Body of pancreas (tissue), 4 donors: Measurements from ENCODE around the gene RFPL3. TPM values are rescaled to one million over a fixed set of nuclear protein-coding genes. Genes with fewer than 3 reads are reported as not detected.

Experiments used
- ATAC-seq: fragments of 150-250 bp; one replicate; pipeline ENCODE4 v1.9.1; 2016
- DNase-seq, 4 donors: peaks; one replicate each; pipeline ENCODE4 v3.0.0-alpha.2; 2019
- H3K27ac ChIP-seq, 4 donors: fragments of 200-600 bp; sonication (generic); 1 replicate in 3 of 4; 2 replicates in 1 of 4; pipeline versions ENCODE4 v1.5.1 to v1.6.1; 2016 to 2019; ENCODE audit warnings: mild to moderate bottlenecking in 1 of 4, mixed read lengths in 1 of 4, moderate library complexity in 1 of 4
- H3K27me3 ChIP-seq, 2 donors: fragments of 200-600 bp; sonication (generic); one replicate each; pipeline ENCODE4 v1.6.0; 2016; ENCODE audit warnings: mild to moderate bottlenecking in 1 of 2
- H3K36me3 ChIP-seq, 2 donors: fragments of 200-600 bp; sonication (generic); replicated peaks in 1 of 2; 2 replicates each; pipeline ENCODE4 v1.5.1; 2016; ENCODE audit warnings: low read depth in 2 of 2; ENCODE audit not compliant: insufficient read depth in 1 of 2
- H3K4me1 ChIP-seq: fragments of 200-600 bp; sonication (generic); one replicate; pipeline ENCODE4 v1.6.0; 2016
- H3K4me3 ChIP-seq, 2 donors: fragments of 200-600 bp; sonication (generic); 1 replicate in 1 of 2; 2 replicates in 1 of 2; pipeline ENCODE4 v1.5.1; 2016 to 2019
- H3K9me3 ChIP-seq, 3 donors: fragments of 200-600 bp; sonication (generic); 1 replicate in 2 of 3; 2 replicates in 1 of 3; pipeline ENCODE4 v1.5.1; 2016
- POLR2A ChIP-seq, 3 donors: fragments of 450-650 bp; IDR thresholded peaks; one replicate each; pipeline ENCODE4 v1.6.1; 2016; ENCODE audit warnings: antibody characterized with exemption in 3 of 3, mild to moderate bottlenecking in 2 of 3
- WGBS, 2 donors: methylation state at CpG; one replicate each; pipeline ENCODE4 v1.1.5; 2017; 5-methylcytosine and 5-hydroxymethylcytosine counted together
- intact Hi-C: fragments of 100-400 bp; cut with DNase I; formaldehyde crosslinking; loops from one replicate; pipeline ENCODE4 v1.15.1; 2023
- total RNA-seq, 2 donors: library from RNA; depleted of rRNA; stranded (reverse); fragments of >200 nt; gene quantifications; one replicate each; pipeline ENCODE4 v1.1.0, GENCODE V29; 2016
- TF ChIP-seq, protein P1 (sequence below), 7 experiments: fragments of 450-650 bp in 4 of 7; fragments of 200-600 bp in 3 of 7; sonication (generic) in 3 of 7; IDR thresholded peaks; one replicate each; pipeline ENCODE4 v1.5.1; 2016 to 2019; ENCODE audit warnings: antibody characterized with exemption in 7 of 7

The RFPL3 gene
- total RNA-seq, 2 donors from 2014 or later, result not detected

DNA sequence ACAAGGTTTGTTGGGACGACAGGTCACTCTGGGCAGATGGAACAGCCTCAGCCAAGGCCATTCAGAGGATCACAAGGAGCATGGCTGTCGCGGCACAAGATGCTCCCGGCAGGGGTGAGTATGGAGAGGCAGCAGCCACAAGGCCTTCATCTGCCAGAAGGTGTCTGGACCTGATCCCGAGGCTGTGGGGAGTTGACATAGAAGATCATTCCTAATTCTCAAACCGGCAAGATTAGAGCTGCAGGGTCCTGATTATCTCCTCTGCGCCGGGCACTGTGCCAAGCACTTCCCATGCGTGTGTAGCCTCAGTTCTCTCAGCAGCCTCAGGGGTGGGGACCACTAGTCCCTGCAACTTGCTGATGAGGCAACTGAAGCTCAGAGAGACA is 32.3 kb upstream of the RFPL3 start:
- no peaks in the 10 kb centered on the region for H3K9me3 ChIP-seq
- WGBS, 2 donors, result 56% methylated on average over 9 of the region's 9 CpGs
- ATAC-seq (no peak), DNase-seq (no peak)
- intact Hi-C loops, result no loop called here
- H3K27me3 ChIP-seq, result no peaks in the 10 kb centered on the region
- H3K4me1 ChIP-seq, result no peaks in the 10 kb centered on the region
- no peaks in the 10 kb centered on the region for H3K36me3 ChIP-seq
- TF ChIP-seq, protein P1, sequence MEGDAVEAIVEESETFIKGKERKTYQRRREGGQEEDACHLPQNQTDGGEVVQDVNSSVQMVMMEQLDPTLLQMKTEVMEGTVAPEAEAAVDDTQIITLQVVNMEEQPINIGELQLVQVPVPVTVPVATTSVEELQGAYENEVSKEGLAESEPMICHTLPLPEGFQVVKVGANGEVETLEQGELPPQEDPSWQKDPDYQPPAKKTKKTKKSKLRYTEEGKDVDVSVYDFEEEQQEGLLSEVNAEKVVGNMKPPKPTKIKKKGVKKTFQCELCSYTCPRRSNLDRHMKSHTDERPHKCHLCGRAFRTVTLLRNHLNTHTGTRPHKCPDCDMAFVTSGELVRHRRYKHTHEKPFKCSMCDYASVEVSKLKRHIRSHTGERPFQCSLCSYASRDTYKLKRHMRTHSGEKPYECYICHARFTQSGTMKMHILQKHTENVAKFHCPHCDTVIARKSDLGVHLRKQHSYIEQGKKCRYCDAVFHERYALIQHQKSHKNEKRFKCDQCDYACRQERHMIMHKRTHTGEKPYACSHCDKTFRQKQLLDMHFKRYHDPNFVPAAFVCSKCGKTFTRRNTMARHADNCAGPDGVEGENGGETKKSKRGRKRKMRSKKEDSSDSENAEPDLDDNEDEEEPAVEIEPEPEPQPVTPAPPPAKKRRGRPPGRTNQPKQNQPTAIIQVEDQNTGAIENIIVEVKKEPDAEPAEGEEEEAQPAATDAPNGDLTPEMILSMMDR (IDR thresholded peaks at IDR 0.05), result no peak
- no peak for TF ChIP-seq POLR2A (IDR thresholded peaks at IDR 0.05)
- H3K4me3 ChIP-seq, result no peak overlapping the region
- H3K27ac ChIP-seq, result no peak overlapping the region

DNA sequence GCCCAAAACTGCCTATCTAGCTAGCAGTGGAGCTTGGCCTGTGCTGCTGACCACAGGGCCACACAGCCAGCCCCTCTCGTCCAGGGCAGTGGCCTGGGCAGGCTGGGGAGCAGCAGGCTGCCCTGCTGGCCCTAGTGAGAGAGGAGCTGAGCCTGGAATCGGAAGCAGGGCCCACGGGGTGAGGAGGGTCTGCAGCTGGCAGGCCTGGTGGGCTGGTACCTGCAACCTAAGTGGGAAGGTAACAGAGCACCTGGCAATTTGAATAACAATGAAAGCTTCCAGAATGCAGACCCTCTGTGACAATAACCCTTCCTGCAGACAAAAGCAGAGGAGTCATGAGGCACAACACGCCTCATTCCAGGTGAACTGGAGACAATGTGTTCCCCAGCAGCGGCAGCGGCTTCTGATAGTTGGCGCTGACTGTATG is 31.8 kb upstream of the RFPL3 start:
- intact Hi-C loops, result no loop called here
- Histone ChIP-seq H3K36me3 (no peaks in the 10 kb centered on the region), H3K27ac (no peak overlapping the region), H3K27me3 (no peaks in the 10 kb centered on the region), H3K4me3 (no peak overlapping the region), H3K9me3 (no peaks in the 10 kb centered on the region), H3K4me1 (no peaks in the 10 kb centered on the region)
- no peak for DNase-seq
- WGBS, 2 donors, result 70 to 77% methylated on average over 6 to 7 of the region's 7 CpGs
- ATAC-seq, result no peak
- TF ChIP-seq, protein P1 (IDR thresholded peaks at IDR 0.05), result no peak
- TF ChIP-seq POLR2A (IDR thresholded peaks at IDR 0.05), result no peak

DNA sequence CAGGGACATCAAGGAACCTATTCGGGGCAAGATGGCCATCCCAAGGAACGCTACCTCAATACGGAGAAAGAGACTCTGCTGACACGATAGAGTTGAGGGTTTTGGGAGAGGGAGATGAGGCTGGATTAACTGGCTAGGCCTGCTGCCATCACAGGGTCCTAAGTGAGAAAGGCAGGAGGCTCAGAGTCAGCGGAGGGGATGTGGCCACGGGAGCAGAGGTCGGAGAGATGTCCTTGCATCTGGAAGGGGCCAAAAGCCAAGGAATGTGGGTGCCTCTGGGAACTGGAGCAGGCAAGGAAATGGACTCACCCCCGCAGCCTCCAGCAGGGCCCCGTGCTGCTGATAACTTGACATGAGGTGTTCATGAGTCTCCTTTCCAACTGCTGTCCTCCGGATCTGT is 31.0 kb upstream of the RFPL3 start:
- no peak for ATAC-seq
- TF ChIP-seq, protein P1 (IDR thresholded peaks at IDR 0.05), result no peak
- TF ChIP-seq POLR2A (IDR thresholded peaks at IDR 0.05), result no peak
- DNase-seq, result no peak
- H3K27me3 ChIP-seq, result no peaks in the 10 kb centered on the region
- 81 to 87% methylated on average over 10 of the region's 10 CpGs for WGBS, 2 donors
- no peaks in the 10 kb centered on the region for H3K9me3 ChIP-seq
- intact Hi-C loops, result no loop called here
- no peak overlapping the region for H3K27ac ChIP-seq
- H3K4me1 ChIP-seq, result no peaks in the 10 kb centered on the region
- H3K4me3 ChIP-seq, result no peak overlapping the region
- H3K36me3 ChIP-seq, result no peaks in the 10 kb centered on the region

DNA sequence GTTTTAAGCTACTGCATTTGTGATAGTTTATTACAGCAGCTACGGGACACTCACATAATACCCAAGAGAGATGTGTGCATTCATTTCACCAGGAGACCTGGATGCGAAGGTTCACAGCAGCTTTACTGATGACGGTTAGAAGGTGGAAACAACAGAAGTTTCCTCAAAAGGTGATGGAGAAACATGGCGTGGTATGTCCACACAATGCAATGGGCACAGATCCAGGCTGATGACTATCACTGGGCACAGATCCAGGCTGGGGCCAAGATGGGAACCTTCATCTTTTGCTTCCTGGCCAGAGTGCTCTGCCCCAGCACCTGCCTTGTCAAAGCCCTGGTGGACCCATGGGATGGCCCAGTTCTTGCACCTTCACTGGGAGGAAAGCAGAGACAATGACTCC is 30.6 kb upstream of the RFPL3 start:
- ATAC-seq (no peak), DNase-seq (no peak)
- no peak overlapping the region for H3K4me3 ChIP-seq
- WGBS, 2 donors, result 83 to 91% methylated on average over 4 of the region's 4 CpGs
- H3K9me3 ChIP-seq, result no peaks in the 10 kb centered on the region
- TF ChIP-seq POLR2A (IDR thresholded peaks at IDR 0.05), result no peak
- TF ChIP-seq, protein P1 (IDR thresholded peaks at IDR 0.05), result no peak
- intact Hi-C loops, result no loop called here
- no peak overlapping the region for H3K27ac ChIP-seq
- no peaks in the 10 kb centered on the region for H3K27me3 ChIP-seq
- no peaks in the 10 kb centered on the region for H3K36me3 ChIP-seq
- no peaks in the 10 kb centered on the region for H3K4me1 ChIP-seq

DNA sequence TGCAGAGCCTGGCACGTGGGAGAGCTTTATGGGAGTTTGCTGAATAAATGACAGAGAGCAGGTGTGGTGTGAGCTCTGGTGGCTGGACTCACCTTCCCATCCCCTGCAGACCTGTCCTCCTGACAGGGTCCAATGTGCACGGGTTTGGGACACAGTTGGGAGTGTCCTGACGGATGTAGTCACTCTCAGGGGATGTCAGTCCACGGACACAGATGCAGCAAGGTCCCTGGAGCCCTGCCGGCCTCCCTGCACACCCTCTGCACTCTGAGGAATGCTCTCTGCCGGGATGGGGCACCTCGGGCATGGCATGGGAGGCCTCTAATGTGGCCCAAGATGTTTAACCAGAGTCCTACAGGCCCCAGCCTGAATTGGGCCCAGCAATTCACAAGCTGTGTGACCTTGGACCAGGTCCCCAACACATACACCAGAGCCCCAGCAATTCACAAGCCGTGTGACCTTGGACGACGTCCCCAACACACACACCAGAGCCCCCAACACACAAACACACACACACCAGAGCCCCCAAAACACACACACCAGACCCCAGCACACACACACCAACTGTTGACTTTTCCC is 30.0 kb upstream of the RFPL3 start:
- Histone ChIP-seq H3K27me3 (no peaks in the 10 kb centered on the region), H3K4me1 (no peaks in the 10 kb centered on the region), H3K4me3 (no peak overlapping the region), H3K36me3 (no peaks in the 10 kb centered on the region), H3K9me3 (no peaks in the 10 kb centered on the region), H3K27ac (no peak overlapping the region)
- DNase-seq (no peak), ATAC-seq (no peak)
- TF ChIP-seq, protein P1 (IDR thresholded peaks at IDR 0.05), result no peak
- TF ChIP-seq POLR2A (IDR thresholded peaks at IDR 0.05), result no peak
- WGBS, 2 donors, result 66 to 89% methylated on average over 4 to 10 of the region's 10 CpGs
- intact Hi-C loops, result no loop called here
